ENCODE measurements around the gene HOXB5.

HOXB5 gene

GRCh38 chr17:48615963-48616716 is 22.6 kb upstream of the HOXB5 start:
- no peak for DNase-seq

GRCh38 chr17:48615047-48615962 is 21.7 kb upstream of the HOXB5 start, which contains the start of gene HOXB8:
Gene HOXB8 (minus strand): TSS chr17:48615292. CDS start chr17:48614704, 588 bp downstream.
- DNase-seq = no peak

- DNase-seq = no peak
Observed at GRCh38 chr17:48613862-48614694, 20.5 kb upstream of the HOXB5 start.

DNA sequence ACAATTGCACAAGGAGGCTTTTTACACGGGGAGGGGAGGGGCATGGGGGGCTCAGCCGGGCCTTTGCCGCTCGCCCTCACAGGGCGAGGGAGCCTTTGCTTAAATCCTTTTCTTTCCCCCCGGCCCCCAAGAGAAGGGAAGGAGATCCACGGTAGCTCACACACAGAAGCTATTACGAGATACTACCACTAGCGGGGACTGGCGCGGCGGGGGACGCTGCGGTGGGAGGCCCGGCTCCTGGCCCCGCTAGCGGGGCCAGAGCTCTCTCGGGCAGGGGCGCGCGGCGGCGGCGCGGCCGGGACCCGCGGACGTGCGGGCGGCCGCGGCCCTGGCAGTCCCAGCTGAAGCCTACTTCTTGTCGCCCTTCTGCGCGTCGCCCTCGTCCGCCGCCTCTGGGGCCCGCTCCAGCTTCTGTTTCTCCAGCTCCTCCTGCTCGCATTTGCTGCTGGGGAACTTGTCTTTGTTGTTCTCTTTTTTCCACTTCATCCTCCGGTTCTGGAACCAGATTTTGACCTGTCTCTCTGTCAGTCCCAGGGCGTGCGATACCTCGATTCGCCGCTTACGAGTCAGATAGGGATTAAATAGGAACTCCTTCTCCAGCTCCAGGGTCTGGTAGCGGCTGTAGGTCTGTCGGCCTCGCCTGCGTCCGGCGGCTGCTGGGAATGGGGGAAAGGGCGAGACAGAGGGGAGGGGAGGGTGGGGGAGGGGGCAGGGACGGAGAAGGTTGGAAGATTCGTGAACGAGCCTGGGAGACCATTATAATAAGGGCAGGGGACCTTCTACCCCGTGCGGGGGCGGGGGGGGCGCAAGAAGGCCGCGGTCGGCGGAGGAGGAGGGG is 19.5 kb upstream of the HOXB5 start:
- no peak for DNase-seq

DNA sequence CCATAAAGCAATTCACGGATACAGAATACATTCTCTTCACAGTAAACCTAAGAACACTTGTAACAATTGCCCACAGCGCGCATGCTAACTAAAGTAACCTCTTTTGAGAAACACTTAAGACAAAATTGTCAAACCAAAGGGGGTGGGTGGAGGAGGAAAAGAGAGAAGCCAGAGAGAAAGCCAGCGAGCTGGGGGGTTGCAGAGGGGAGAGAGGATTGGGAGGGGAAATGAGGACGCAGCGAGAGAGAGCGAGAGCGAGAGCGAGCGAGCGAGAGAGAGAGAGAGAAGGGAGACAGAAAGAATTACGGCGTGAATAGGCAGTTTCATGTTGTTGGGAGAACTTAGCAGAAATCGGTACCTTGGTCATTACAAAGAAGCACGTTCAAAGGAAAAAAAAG is 18.9 kb upstream of the HOXB5 start:
- DNase-seq = no peak

DNA sequence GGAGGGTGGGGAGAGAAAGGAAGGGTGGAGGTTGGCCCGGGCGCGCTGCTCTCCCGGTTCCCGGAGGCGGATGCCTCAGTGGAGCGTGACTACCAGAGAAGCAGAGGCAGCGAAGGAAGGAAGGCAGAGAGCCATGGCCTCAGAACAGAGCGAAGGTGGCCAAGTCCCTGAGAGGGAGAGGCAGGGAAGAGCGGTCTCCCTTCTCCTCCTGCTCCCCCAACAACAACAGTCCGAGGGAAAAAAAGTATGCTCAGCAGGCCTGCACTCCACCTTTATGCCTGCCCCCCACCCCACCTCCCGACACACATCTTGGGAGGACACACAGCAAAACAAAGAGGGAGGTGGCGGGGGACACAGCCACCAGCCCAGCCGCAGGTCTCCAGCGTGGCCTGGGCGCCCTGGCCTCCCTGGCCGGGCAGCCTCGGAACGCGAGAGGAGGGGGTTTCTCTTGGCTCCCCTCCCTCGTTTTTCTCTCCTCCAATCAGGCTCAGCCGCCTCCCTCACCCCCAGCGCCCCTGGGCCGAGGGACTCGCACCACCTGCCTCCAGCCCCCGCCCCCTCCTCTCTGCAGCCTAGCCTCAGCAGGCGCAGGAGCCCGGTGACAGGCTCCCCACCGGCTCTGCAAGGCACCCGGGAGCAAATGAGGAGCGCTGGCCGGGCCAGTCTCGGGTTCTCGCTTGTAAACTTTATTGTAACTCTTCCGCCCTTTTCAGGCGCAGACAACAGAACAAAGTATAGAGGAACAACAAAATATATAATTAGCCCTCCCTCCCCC is 18.3 kb upstream of the HOXB5 start:
- DNase-seq = no peak

- DNase-seq = no peak
Observed at GRCh38 chr17:48611213-48611612, 17.6 kb upstream of the HOXB5 start.

GRCh38 chr17:48610282-48611211 is 17.0 kb upstream of the HOXB5 start, which contains the start of gene HOXB7:
Gene HOXB7 (minus strand): TSS chr17:48611017. CDS start chr17:48610918, 99 bp downstream.
- DNase-seq = peak; percentile 54

GRCh38 chr17:48609759-48610281 is 16.2 kb upstream of the HOXB5 start:
- no peak for DNase-seq

DNA sequence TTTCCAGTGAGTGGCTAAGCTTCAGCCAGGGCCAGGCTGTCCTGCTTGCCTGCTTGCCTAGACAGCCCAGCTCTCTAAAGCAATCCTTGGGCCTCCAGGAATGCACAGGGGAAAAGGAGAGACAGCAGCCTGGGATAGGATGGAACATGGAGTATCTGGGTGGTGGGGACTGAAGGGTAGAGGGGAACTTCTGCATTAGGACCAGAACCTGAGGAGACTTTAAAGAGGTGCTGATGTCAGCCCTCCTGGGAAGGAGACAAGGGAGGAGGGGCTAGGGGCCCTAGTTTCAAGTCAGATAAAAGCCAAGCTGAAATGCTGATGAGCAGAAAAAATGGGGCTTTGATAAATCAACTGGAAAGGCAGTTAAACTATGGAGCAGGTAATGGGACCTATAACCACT is 15.5 kb upstream of the HOXB5 start:
- no peak for DNase-seq

DNA sequence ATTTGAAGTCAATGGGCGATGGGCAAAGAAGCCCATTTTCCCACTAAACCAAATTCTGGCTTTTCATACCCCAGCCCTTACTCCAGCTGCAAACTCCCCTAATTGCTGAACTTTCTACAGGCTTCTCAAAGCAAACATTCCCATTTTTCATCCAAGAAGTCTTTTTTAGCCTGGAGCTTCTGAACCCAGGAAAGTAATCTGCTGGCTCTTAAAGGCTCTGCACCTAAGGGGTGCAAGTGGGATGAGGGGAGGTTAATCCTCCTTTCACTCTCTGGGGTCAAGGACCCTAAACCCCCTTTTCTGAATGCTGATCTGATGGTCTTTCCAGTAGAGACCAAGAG is 14.9 kb upstream of the HOXB5 start:
- no peak for DNase-seq

- DNase-seq = no peak
Observed at GRCh38 chr17:48606892-48607614, 13.5 kb upstream of the HOXB5 start.

- no peak for DNase-seq
Observed at GRCh38 chr17:48605991-48606891, 12.7 kb upstream of the HOXB5 start.

GRCh38 chr17:48605409-48605919 is 11.9 kb upstream of the HOXB5 start:
- DNase-seq = no peak

GRCh38 chr17:48604770-48605329 is 11.3 kb upstream of the HOXB5 start, which contains the start of gene HOXB6:
Gene HOXB6 (minus strand): TSS chr17:48604986. CDS start chr17:48598150, 6,836 bp downstream.
- DNase-seq = peak; percentile 38

- peak; percentile 43 for DNase-seq
Observed at GRCh38 chr17:48603959-48604769, 10.6 kb upstream of the HOXB5 start.

Measured in T1000 (cell line).